Sigmoid colon (tissue), 7 donors: ENCODE results near the gene RASSF4. TPM values are rescaled to one million over a fixed set of nuclear protein-coding genes. Genes with fewer than 3 reads are reported as not detected.

Experiments
- DNase-seq: peaks from one replicate; pipeline ENCODE4 v3.0.0-alpha.2; 2019
- H3K27ac ChIP-seq, 4 donors: fragments of 200-600 bp; sonication (generic); one replicate each; pipeline ENCODE4 v1.5.1; 2016 to 2019; ENCODE audit warnings: mild to moderate bottlenecking in 1 of 4
- H3K27me3 ChIP-seq, 3 donors: fragments of 200-600 bp; sonication (generic); one replicate each; pipeline ENCODE4 v1.5.1; 2019; ENCODE audit warnings: mild to moderate bottlenecking in 1 of 3
- H3K36me3 ChIP-seq, 4 donors: fragments of 200-600 bp; sonication (generic); one replicate each; pipeline ENCODE4 v1.5.1; 2016 to 2019
- H3K4me1 ChIP-seq, 4 donors: fragments of 200-600 bp; sonication (generic); one replicate each; pipeline ENCODE4 v1.5.1; 2017 to 2019
- H3K4me3 ChIP-seq, 4 donors: fragments of 200-600 bp; sonication (generic); one replicate each; pipeline ENCODE4 v1.5.1; 2017 to 2019; ENCODE audit warnings: mild to moderate bottlenecking in 2 of 4, moderate library complexity in 1 of 4
- H3K9me3 ChIP-seq, 4 donors: fragments of 200-600 bp in 3 of 4; sonication (generic) in 3 of 4; one replicate each; pipeline versions ENCODE4 v1.5.1 to v1.6.1; 2013 to 2019
- CTCF ChIP-seq, 4 experiments: fragments of 450-650 bp in 3 of 4; fragments of 200-600 bp in 1 of 4; IDR thresholded peaks; one replicate each; pipeline ENCODE4 v1.5.1; 2016 to 2019; ENCODE audit warnings: antibody characterized with exemption in 4 of 4, mild to moderate bottlenecking in 3 of 4, moderate library complexity in 2 of 4
- EP300 ChIP-seq, 4 donors: sonication (generic); formaldehyde crosslinking; IDR thresholded peaks; one replicate each; pipeline ENCODE4 v1.6.1; 2017; ENCODE audit warnings: antibody characterized with exemption in 4 of 4
- POLR2A ChIP-seq, 2 donors: fragments of 450-650 bp; IDR thresholded peaks; one replicate each; pipeline ENCODE4 v1.6.1; 2016; ENCODE audit warnings: antibody characterized with exemption in 2 of 2, mild to moderate bottlenecking in 2 of 2, moderate library complexity in 2 of 2
- POLR2AphosphoS5 ChIP-seq, 4 donors: sonication (generic); formaldehyde crosslinking; IDR thresholded peaks; one replicate each; pipeline ENCODE4 v1.6.1; 2017; ENCODE audit warnings: antibody characterized with exemption in 4 of 4
- whole genome bisulfite sequencing, 2 donors: extraction: QIAGEN DNeasy Blood & Tissue Kit; methylation state at CpG; one replicate each; pipeline ENCODE4 v1.1.7; 2013; 5-methylcytosine and 5-hydroxymethylcytosine counted together
- intact Hi-C: fragments of 100-400 bp; cut with DNase I; formaldehyde crosslinking; loops from one replicate; pipeline ENCODE4 v1.15.1; 2023
- polyA plus RNA-seq, 3 donors: library from polyadenylated mRNA; stranded (reverse); fragments of 200-250 nt; gene quantifications; one replicate each; pipeline ENCODE4 v1.2.3, GENCODE V29; 2013
- total RNA-seq, 4 donors: library from RNA; depleted of rRNA; stranded (reverse); fragments of >200 nt; gene quantifications; one replicate each; pipeline ENCODE4 v1.1.0, GENCODE V29; 2016
- donor health status: healthy with polysubstance abuse.
- donor health status: Bipolar disorder and iron deficiency.
- donor health status: healthy.

Gene RASSF4
- total and polyA plus RNA-seq, 7 donors = 7.8 to 61.7 (median 23.2) TPM

- Histone ChIP-seq H3K4me3 (peak overlapping the region; percentile 54 to 64 (median 54)), H3K36me3 (peaks cover 5 to 44% (median 18%) of the 10 kb centered on the region in 4 donors), H3K9me3 (no peaks in the 10 kb centered on the region), H3K27me3 (no peaks in the 10 kb centered on the region), H3K27ac (peak overlapping the region; percentile 88 to 92 (median 90)), H3K4me1 (peaks cover 0 to 76% (median 71%) of the 10 kb centered on the region in 4 donors)
- intact Hi-C loops = loop anchor here (1.0 to 5.0 kb wide), 2 partner anchors 43 to 98 kb away; no protein-coding TSS in a partner anchor
- TF ChIP-seq POLR2A (IDR thresholded peaks at IDR 0.05) = no peak
- TF ChIP-seq EP300 (IDR thresholded peaks at IDR 0.05) = no peak
- no peak for TF ChIP-seq CTCF (IDR thresholded peaks at IDR 0.05)
- peak; percentile 22 to 64 (median 46) for TF ChIP-seq POLR2AphosphoS5 (IDR thresholded peaks at IDR 0.05)
- peak; percentile 90 for DNase-seq
- WGBS, 2 donors = 42 to 52% methylated on average over 10 of the region's 10 CpGs
These were observed 16.1 kb downstream of the RASSF4 start for GRCh38 chr10:44975431-44976331.

GRCh38 chr10:44976352-44977198, 17.0 kb downstream of the RASSF4 start:
- H3K27me3 ChIP-seq = no peaks in the 10 kb centered on the region
- peak; percentile 71 for DNase-seq
- intact Hi-C loops = loop anchor here (5.0 kb wide), 1 partner anchor 99 kb away; no protein-coding TSS in a partner anchor
- H3K27ac ChIP-seq = peak overlapping the region; percentile 88 to 92 (median 90)
- WGBS, 2 donors = 88 to 91% methylated on average over 9 of the region's 9 CpGs
- peaks cover 0 to 85% (median 79%) of the 10 kb centered on the region in 4 donors for H3K4me1 ChIP-seq
- peak overlapping the region; percentile 54 to 64 (median 54) for H3K4me3 ChIP-seq
- peaks cover 5 to 35% (median 16%) of the 10 kb centered on the region in 4 donors for H3K36me3 ChIP-seq
- H3K9me3 ChIP-seq = no peaks in the 10 kb centered on the region
- TF ChIP-seq POLR2A (IDR thresholded peaks at IDR 0.05) (no peak), POLR2AphosphoS5 (IDR thresholded peaks at IDR 0.05) (peak in 3 of 4 donors; percentile 30 to 46 (median 37)), CTCF (IDR thresholded peaks at IDR 0.05) (no peak), EP300 (IDR thresholded peaks at IDR 0.05) (no peak)

- TF ChIP-seq POLR2AphosphoS5 (IDR thresholded peaks at IDR 0.05) (peak in 3 of 4 donors; percentile 3 to 25 (median 8)), POLR2A (IDR thresholded peaks at IDR 0.05) (no peak), EP300 (IDR thresholded peaks at IDR 0.05) (no peak), CTCF (IDR thresholded peaks at IDR 0.05) (no peak)
- Histone ChIP-seq H3K9me3 (no peaks in the 10 kb centered on the region), H3K27ac (peak overlapping the region; percentile 88 to 92 (median 90)), H3K27me3 (no peaks in the 10 kb centered on the region), H3K36me3 (peaks cover 0 to 25% (median 11%) of the 10 kb centered on the region in 4 donors), H3K4me3 (peak overlapping the region; percentile 54 to 64 (median 54)), H3K4me1 (peaks cover 0 to 95% (median 89%) of the 10 kb centered on the region in 4 donors)
- intact Hi-C loops = loop anchor here (5.0 kb wide), 1 partner anchor 100 kb away; no protein-coding TSS in a partner anchor
- peak; percentile 69 for DNase-seq
- 76 to 83% methylated on average over 25 of the region's 25 CpGs for WGBS, 2 donors
These were observed 17.9 kb downstream of the RASSF4 start for GRCh38 chr10:44977287-44978212.

GRCh38 chr10:44978213-44978569, 18.6 kb downstream of the RASSF4 start:
- peak; percentile 60 for DNase-seq
- Histone ChIP-seq H3K27ac (peak overlapping the region; percentile 88 to 92 (median 90)), H3K4me1 (peaks cover 0 to 96% (median 92%) of the 10 kb centered on the region in 4 donors), H3K9me3 (no peaks in the 10 kb centered on the region), H3K4me3 (peak overlapping the region; percentile 54 to 64 (median 54)), H3K36me3 (peaks cover 0 to 19% (median 9%) of the 10 kb centered on the region in 4 donors), H3K27me3 (no peaks in the 10 kb centered on the region)
- TF ChIP-seq EP300 (IDR thresholded peaks at IDR 0.05) (no peak), POLR2A (IDR thresholded peaks at IDR 0.05) (no peak), CTCF (IDR thresholded peaks at IDR 0.05) (no peak), POLR2AphosphoS5 (IDR thresholded peaks at IDR 0.05) (no peak)
- intact Hi-C loops = loop anchor here (5.0 kb wide), 1 partner anchor 101 kb away; no protein-coding TSS in a partner anchor
- WGBS, 2 donors = 22 to 29% methylated on average over 4 of the region's 4 CpGs
